ENCODE results near the gene STIM1.

Gene STIM1

DNA sequence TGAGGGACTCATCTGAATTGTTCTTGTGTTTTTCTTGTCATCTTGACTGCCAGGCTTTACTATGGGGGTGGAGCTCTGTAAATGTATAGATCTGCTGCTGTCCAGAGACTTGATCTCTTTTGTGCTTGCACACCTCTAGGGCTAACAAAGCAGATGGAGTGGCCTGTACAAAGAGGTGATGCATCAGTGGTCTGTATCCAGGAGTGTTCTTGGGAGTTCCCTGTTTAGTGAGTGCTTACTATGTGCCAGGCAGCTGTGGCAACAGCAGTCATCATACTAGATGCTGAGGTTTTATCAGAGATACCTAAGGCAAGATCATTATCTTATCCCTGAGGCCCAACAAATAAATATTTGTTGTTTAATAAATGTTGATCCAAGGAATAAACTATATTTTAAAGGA, 33.4 kb downstream of the STIM1 start:
- Histone ChIP-seq H3K4me1 (ENCODE audit: insufficient read depth, low read length) (peaks cover 35% of the 10 kb centered on the region), H3K4me3 (ENCODE audit: low read depth in 1 of 2, low read length in 2 of 2) (no peak overlapping the region), H2AFZ (ENCODE audit: low read depth, low read length) (no peak overlapping the region), H3K27me3 (ENCODE audit: insufficient read depth, low read length, poor library complexity) (no peaks in the 10 kb centered on the region), H4K20me1 (ENCODE audit: insufficient read depth, low read length) (peaks cover 10% of the 10 kb centered on the region; the same call in 1 of the 2 replicates), H3K9ac (ENCODE audit: low read depth, low read length) (no peak overlapping the region), H3K9me3 (ENCODE audit: insufficient read depth, low read length, severe bottlenecking) (no peaks in the 10 kb centered on the region), H3K4me2 (ENCODE audit: insufficient read depth, low read length) (no peak overlapping the region), H3K79me2 (ENCODE audit: insufficient read depth, low read length) (peaks cover 89% of the 10 kb centered on the region), H3K36me3 (ENCODE audit: insufficient read depth, low read length) (peaks cover 4% of the 10 kb centered on the region; the same call in 1 of the 2 replicates), H3K27ac (ENCODE audit: low read length) (no peak overlapping the region)
- no peak for TF ChIP-seq EZH2 (IDR thresholded peaks at IDR 0.05; ENCODE audit: borderline replicate concordance, low read depth, low read length, severe bottlenecking)
- TF ChIP-seq, protein P1, sequence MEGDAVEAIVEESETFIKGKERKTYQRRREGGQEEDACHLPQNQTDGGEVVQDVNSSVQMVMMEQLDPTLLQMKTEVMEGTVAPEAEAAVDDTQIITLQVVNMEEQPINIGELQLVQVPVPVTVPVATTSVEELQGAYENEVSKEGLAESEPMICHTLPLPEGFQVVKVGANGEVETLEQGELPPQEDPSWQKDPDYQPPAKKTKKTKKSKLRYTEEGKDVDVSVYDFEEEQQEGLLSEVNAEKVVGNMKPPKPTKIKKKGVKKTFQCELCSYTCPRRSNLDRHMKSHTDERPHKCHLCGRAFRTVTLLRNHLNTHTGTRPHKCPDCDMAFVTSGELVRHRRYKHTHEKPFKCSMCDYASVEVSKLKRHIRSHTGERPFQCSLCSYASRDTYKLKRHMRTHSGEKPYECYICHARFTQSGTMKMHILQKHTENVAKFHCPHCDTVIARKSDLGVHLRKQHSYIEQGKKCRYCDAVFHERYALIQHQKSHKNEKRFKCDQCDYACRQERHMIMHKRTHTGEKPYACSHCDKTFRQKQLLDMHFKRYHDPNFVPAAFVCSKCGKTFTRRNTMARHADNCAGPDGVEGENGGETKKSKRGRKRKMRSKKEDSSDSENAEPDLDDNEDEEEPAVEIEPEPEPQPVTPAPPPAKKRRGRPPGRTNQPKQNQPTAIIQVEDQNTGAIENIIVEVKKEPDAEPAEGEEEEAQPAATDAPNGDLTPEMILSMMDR (IDR thresholded peaks at IDR 0.05; ENCODE audit: borderline replicate concordance, extremely low read depth, low read length, poor library complexity, severe bottlenecking), result no peak
- ATAC-seq (ENCODE audit: insufficient read depth, low read depth) (no peak), DNase-seq (no peak)

GRCh38 chr11:3890014-3890413, 34.5 kb downstream of the STIM1 start:
- Histone ChIP-seq H2AFZ (ENCODE audit: low read depth, low read length) (no peak overlapping the region), H3K4me3 (ENCODE audit: low read depth in 1 of 2, low read length in 2 of 2) (no peak overlapping the region), H3K36me3 (ENCODE audit: insufficient read depth, low read length) (peaks cover 4% of the 10 kb centered on the region; the same call in 1 of the 2 replicates), H3K4me1 (ENCODE audit: insufficient read depth, low read length) (peaks cover 46% of the 10 kb centered on the region), H4K20me1 (ENCODE audit: insufficient read depth, low read length) (peaks cover 4% of the 10 kb centered on the region; the same call in 1 of the 2 replicates), H3K9me3 (ENCODE audit: insufficient read depth, low read length, severe bottlenecking) (no peaks in the 10 kb centered on the region), H3K4me2 (ENCODE audit: insufficient read depth, low read length) (no peak overlapping the region), H3K27me3 (ENCODE audit: insufficient read depth, low read length, poor library complexity) (no peaks in the 10 kb centered on the region), H3K79me2 (ENCODE audit: insufficient read depth, low read length) (peaks cover 79% of the 10 kb centered on the region), H3K27ac (ENCODE audit: low read length) (no peak overlapping the region), H3K9ac (ENCODE audit: low read depth, low read length) (no peak overlapping the region)
- no peak for ATAC-seq (ENCODE audit: insufficient read depth, low read depth)
- no peak for DNase-seq
- no peak for TF ChIP-seq EZH2 (IDR thresholded peaks at IDR 0.05; ENCODE audit: borderline replicate concordance, low read depth, low read length, severe bottlenecking)
- TF ChIP-seq, protein P1 (IDR thresholded peaks at IDR 0.05; ENCODE audit: borderline replicate concordance, extremely low read depth, low read length, poor library complexity, severe bottlenecking), result no peak

DNA sequence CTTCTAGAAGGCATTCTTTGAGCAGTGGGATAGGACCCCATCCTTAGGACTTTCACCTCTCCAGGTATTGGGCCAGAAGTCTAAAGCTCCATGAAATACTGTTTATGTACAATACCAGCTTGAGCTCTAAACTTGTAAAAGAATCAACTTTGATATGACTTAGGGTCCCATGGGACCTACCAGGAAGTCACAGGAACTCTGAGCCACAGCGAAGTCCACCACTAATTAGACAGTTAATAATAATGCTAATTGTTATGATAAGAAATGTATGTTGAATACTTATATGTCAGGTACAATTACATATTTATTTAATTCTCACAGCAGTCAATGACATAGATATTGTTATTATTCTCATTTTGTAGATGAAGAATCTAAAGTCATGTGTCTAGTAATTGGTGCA, 35.3 kb downstream of the STIM1 start:
- Histone ChIP-seq H2AFZ (ENCODE audit: low read depth, low read length) (no peak overlapping the region), H3K79me2 (ENCODE audit: insufficient read depth, low read length) (peaks cover 75% of the 10 kb centered on the region), H3K9me3 (ENCODE audit: insufficient read depth, low read length, severe bottlenecking) (no peaks in the 10 kb centered on the region), H3K4me1 (ENCODE audit: insufficient read depth, low read length) (peaks cover 49% of the 10 kb centered on the region), H3K4me2 (ENCODE audit: insufficient read depth, low read length) (no peak overlapping the region), H3K36me3 (ENCODE audit: insufficient read depth, low read length) (peaks cover 1% of the 10 kb centered on the region; the same call in 1 of the 2 replicates), H3K4me3 (ENCODE audit: low read depth in 1 of 2, low read length in 2 of 2) (no peak overlapping the region), H3K27ac (ENCODE audit: low read length) (no peak overlapping the region; the same call in 1 of the 2 replicates), H4K20me1 (ENCODE audit: insufficient read depth, low read length) (peaks cover 4% of the 10 kb centered on the region; the same call in 1 of the 2 replicates), H3K9ac (ENCODE audit: low read depth, low read length) (no peak overlapping the region), H3K27me3 (ENCODE audit: insufficient read depth, low read length, poor library complexity) (no peaks in the 10 kb centered on the region)
- DNase-seq (no peak), ATAC-seq (ENCODE audit: insufficient read depth, low read depth) (no peak)
- TF ChIP-seq, protein P1 (IDR thresholded peaks at IDR 0.05; ENCODE audit: borderline replicate concordance, extremely low read depth, low read length, poor library complexity, severe bottlenecking), result no peak
- TF ChIP-seq EZH2 (IDR thresholded peaks at IDR 0.05; ENCODE audit: borderline replicate concordance, low read depth, low read length, severe bottlenecking), result no peak

Measured in DND-41 (cell line).